ENCODE data around the gene TYRO3.
"Not testable (repeated sequence)": the region's sequence is repeated elsewhere in the genome, so short reads cannot be mapped to it uniquely, and the experiment has no call there.

GRCh38 chr15:41586531-41587282, 27.7 kb downstream of the TYRO3 start:
- TF ChIP-seq, protein P1, sequence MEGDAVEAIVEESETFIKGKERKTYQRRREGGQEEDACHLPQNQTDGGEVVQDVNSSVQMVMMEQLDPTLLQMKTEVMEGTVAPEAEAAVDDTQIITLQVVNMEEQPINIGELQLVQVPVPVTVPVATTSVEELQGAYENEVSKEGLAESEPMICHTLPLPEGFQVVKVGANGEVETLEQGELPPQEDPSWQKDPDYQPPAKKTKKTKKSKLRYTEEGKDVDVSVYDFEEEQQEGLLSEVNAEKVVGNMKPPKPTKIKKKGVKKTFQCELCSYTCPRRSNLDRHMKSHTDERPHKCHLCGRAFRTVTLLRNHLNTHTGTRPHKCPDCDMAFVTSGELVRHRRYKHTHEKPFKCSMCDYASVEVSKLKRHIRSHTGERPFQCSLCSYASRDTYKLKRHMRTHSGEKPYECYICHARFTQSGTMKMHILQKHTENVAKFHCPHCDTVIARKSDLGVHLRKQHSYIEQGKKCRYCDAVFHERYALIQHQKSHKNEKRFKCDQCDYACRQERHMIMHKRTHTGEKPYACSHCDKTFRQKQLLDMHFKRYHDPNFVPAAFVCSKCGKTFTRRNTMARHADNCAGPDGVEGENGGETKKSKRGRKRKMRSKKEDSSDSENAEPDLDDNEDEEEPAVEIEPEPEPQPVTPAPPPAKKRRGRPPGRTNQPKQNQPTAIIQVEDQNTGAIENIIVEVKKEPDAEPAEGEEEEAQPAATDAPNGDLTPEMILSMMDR (conservative IDR thresholded peaks at IDR 0.05; ENCODE audit: low read length), result not testable (repeated sequence)
- not testable (repeated sequence) for TF ChIP-seq EZH2phosphoT487 (IDR thresholded peaks at IDR 0.05; ENCODE audit: borderline replicate concordance, low read depth, low read length)

Measured in OCI-LY7 (cell line).